GM04504 (cell line): Measurements from ENCODE around the gene AZU1.
"Not testable (repeated sequence)": the region's sequence is repeated elsewhere in the genome, so short reads cannot be mapped to it uniquely, and the experiment has no call there.

ENCODE experiments used
- DNase-seq: peaks from one replicate; pipeline ENCODE4 v3.0.0-alpha.2; 2012; ENCODE audit warnings: low read depth

AZU1 gene

GRCh38 chr19:810883-811489, 16.7 kb upstream of the AZU1 start:
- no peak for DNase-seq

DNA sequence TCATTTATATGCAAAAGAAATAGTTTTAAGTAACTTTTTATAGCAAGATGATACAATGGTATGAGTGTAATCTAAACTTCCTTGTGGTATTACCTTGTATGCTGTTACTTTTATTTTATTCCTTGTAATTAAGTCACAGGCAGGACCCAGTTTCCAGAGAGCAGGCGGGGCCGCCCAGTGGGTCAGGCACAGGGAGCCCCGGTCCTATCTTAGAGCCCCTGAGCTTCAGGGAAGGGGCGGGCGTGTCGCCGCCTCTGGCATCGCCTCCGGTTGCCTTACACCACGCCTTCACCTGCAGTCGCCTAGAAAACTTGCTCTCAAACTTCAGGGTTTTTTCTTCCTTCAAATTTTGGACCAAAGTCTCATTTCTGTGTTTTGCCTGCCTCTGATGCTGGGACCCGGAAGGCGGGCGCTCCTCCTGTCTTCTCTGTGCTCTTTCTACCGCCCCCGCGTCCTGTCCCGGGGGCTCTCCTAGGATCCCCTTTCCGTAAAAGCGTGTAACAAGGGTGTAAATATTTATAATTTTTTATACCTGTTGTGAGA, 16.1 kb upstream of the AZU1 start:
- no peak for DNase-seq

- no peak for DNase-seq
Measured at GRCh38 chr19:812049-812746, 15.4 kb upstream of the AZU1 start.

DNA sequence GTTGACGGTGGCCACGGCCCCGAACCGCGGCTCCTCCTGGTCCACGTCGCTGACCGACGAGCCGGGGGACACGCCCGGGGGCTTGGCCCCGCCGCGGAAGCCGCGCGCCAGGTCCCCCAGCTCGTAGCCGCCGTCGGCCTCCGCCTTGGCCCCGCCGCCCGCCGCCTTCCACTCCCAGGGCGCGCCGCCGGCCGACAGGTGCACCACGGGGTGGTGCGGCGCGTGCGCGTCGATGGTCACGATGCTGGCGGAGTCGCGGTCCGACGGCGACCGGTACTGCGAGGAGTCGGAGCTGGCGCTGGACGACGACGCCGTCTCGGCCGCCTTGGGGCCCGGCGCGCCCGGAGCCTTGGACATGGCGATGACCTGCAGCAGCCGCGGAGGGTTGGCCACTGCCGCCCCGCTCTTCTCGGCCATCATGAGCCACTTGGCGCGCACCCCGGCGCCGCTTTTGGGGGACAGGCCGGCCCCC, 14.9 kb upstream of the AZU1 start:
- no peak for DNase-seq

GRCh38 chr19:813219-814151, 14.2 kb upstream of the AZU1 start:
- no peak for DNase-seq

DNA sequence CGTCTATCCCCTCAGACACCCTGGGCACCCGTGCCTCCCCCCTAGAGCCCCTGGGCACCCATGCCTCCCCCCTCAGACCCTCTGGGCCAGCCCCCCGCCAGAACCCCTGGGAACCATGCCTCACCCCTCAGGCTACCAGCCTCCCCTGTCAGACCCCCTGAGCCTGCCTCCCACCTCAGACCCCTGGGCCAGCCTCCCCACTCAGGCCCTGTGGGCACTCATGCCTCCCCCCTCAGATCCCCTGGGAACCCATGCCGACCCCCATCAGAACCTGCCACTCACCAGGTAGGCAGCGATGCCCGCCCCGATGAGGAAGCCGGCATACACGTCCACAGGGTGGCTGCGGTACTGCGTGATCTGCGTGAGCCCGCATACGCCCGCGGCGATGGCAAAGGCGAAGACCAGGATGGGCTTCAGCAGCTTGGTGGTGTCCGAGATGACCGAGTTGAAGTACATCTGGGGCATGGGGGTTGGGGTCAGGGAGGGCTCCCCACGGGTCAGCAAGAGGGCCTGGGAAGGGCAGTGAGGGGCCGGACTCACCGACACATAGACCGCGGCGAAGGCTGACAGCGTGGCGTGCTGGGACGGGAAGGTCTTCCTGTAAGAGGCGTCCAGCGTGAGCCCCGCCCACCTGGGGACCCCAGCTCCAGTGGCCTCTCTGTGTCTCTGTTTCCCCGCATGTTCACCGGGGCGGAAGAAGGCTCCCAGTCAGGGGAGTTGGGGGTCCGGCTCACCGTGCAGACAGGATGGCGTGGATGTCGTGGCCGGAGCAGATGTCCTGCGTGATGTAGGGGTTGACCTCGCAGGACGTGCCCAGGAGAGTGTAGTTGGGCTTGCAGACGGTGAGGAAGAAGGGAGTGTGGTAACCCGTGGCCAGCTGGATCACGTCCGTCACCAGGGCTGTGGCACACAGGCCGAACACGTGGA, 13.2 kb upstream of the AZU1 start:
- DNase-seq: no peak

DNA sequence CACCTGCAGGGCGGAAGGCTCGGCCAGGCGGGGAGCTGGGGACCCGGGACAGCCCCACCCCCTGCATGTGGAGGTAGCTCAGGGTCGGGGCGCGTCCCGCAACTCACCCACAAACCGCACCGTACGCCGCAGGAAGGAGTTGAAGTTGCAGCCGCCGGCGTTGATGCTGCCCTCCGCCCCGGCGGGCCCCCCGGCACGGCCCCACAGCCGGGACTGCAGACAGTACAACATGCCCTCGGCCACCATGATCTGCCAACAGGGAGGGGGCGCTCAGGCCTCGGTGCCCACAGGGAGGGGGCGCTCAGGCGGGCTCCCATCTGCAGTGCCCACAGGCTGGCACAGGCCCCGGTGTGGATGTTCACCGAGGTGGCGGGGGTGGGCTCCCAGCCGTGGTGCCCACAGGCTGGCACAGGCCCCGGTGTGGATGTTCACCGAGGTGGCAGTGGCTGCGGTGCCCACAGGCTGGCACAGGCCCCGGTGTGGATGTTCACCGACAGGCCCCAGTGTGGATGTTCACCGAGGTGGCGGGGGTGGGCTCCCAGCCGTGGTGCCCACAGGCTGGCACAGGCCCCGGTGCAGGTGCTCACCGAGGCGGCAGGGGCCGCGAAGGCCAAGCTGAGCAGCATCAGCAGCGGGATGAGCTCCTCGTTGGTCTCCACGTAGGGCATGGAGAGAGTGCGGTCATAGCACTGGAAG, 12.4 kb upstream of the AZU1 start:
- DNase-seq: no peak

DNA sequence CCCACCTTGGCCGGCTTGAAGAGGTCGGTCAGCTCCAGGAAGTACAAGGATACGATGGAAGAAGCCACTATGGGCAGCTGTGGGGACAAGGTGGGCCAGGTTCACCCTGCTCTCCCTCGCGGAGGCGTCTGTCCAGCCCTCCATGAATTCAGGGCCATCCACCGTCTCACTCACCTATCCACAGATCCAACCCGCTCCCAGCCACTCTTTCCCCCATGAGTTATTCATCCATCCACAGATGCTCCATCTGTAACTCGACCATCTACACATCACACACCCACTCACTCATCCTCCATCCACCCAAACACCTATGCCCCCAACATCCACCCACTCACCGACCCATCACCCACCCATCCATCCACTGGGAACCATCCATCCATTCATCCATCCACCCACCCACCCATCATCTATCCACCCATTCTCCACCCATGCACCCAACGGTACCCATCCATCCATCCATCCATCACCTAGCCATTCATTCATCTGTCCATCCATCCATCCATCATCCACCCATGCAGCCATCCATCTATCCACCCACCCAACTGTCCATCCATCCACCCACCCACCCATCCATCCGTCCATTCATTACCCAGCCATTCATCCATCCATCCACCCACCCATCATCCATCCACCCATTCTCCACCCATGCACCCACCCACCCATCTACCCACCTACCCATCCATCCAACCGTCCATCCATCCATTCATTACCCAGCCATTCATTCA, 11.7 kb upstream of the AZU1 start:
- no peak for DNase-seq

DNA sequence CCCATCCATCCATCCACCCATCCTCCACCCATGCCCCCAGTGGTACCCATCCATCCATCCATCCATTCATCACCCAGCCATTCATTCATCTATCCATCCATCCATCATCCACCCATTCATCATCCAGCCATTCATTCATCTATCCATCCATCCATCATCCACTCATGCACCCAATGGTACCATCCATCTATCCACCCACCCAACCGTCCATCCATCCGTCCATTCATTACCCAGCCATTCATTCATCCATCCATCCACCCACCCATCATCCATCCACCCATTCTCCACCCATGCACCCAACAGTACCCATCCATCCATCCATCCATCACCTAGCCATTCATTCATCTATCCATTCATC, 11.2 kb upstream of the AZU1 start:
- DNase-seq: no peak

- DNase-seq: not testable (repeated sequence)
Measured at GRCh38 chr19:820212-820611, 7.4 kb upstream of the AZU1 start.

- DNase-seq: no peak
Measured at GRCh38 chr19:821231-821824, 6.3 kb upstream of the AZU1 start.

DNA sequence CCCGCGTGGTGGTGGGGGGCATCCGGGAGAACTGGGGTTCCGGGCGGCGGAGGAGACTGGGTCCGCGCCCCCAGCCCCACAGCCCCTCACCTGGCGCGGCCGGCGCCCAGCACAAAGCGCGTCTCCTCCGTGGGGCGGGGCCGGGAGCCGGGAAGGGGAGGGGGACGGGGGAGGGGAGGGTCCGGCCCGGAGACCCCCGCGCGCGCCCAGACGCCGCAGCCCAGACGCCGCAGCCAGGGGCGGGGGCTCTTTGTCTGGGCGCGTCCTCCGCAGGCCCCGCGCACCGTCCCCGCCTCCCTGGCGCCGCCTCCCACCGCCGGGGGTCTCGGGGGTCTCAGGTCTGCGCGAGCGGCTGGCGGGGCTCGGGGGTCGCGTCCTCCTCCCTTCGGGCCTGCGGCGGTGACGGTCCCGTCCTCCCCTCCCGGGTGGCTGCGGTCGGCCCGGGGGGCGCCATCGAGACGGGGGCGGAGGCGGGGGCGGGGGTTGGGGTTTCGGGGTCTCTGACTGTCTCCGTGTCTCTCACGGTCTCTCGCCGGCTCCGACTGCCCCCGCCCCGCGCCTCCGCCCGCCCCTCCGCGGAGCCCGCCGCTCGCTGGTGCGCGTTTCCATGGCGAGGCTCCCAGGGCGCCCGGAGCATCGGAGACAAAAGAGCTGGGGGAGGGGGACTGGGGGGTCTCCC, 5.7 kb upstream of the AZU1 start, which contains the start of gene PLPPR3:
TSS of gene PLPPR3 (minus strand) at position 131 of the 679 bp plus-strand sequence. CDS start 396 bp downstream, outside the sequence.
- DNase-seq: no peak

DNA sequence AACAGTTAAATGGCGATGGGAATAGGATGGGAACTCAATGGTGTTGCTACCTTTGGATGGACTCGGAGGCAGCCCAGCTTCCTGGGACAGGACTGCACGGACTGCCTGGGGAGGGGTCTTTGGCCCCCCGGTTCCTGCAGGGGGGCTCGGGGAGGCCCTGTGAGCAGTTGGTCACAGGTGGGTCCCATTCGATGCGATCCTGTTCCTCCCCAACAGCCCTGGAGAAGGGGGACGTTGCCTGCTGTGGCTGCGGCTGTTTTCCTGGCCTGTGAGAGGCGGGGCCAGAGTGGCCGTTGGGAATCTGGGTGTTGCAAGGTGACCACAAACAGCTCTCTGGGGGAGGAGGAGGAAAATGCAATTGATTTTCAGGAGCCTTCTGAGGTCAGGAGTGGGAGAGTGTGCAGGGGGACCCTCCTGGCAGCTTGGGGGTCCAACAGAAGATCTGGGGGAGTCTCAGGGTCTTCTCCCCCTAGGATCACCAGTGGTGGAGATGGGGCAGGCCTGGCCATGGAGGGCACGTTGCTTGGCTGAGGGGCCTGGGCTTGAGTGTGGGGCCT, 4.0 kb upstream of the AZU1 start:
- DNase-seq: no peak

DNA sequence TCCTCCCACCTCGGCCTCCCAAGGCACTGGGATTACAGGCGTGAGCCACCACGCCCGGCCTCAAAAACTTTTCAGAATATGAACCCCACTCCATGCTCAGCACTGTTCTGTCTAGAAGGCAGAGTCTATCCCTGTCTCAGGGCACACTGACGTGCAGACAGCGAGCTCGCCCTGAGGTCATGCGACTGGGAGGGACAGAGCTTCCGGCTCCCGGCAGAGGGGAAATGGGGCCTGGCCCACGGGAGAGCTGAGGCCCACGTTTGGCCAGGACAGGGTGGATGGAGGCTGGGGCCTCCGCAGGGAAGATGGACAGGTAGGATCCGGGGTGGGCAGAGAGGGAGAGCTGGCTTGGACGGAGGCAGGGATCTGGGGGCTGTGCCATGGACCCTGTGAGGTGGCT, 2.8 kb upstream of the AZU1 start:
- no peak for DNase-seq

GRCh38 chr19:825897-826644, 1.6 kb upstream of the AZU1 start:
- DNase-seq: no peak

DNA sequence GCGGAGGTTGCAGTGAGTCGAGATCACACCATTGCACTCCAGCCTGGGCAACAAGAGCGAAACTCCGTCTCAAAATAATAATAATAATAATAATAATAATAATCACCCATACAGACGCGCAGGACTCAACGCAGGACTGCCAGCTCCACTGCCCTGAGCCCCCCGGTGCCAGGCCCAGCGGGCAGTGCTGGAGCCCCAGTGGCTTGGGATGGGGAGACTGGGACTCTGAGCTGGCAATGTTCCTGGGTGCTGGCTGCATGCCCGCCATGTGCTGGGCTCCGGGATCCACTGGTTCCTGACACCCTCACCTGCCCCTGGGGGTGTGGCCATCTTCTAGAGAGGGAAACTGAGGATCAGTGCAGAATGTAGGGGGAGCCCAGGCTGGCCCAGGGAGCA, 325 bp upstream of the AZU1 start:
- DNase-seq: no peak

DNA sequence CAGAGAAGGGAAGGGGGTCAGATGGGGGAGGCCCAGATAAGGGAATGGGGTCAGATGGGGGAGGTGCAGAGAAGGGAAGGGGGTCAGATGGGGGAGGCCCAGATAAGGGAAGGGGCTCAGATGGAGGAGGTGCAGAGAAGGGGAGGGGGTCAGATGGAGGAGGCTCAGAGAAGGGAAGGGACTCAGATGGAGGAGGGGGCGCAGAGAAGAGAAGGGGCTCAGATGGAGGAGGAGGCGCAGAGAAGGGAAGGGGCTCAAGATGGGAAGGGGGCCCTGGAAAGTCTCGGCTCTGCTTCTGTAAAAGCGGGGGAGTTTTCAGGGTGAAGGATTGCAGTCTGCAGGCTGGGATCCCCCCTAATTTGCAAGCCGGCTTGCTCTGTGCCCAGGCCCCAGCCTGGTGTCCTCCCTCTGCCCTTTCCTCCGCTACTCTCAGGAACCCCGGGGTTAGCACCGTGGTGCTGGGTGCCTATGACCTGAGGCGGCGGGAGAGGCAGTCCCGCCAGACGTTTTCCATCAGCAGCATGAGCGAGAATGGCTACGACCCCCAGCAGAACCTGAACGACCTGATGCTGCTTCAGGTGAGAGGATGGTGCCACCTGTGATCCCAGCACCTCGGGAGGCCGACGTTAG, 1.6 kb downstream of the AZU1 start:
- DNase-seq: no peak
